ENCODE results near the gene HILPDA.

Gene HILPDA

GRCh38 chr7:128410451-128410753 lies 45.3 kb upstream of the HILPDA start:
- peaks cover 25% of the 10 kb centered on the region for H3F3A ChIP-seq (ENCODE audit: insufficient read depth, low read length)
- H3K9me2 ChIP-seq (replicated peaks; ENCODE audit: insufficient read depth, low read length) = no peaks in the 10 kb centered on the region
- H3K9ac ChIP-seq (ENCODE audit: low read length) = peak overlapping the region; percentile 37; the same call in 1 of the 2 replicates
- H3K27ac ChIP-seq (ENCODE audit: low read length) = no peak overlapping the region
- H3K4me1 ChIP-seq (ENCODE audit: low read length) = peaks cover 4% of the 10 kb centered on the region; the same call in 1 of the 2 replicates
- H3K27me3 ChIP-seq (replicated peaks; ENCODE audit: insufficient read depth, low read length) = peaks cover 38% of the 10 kb centered on the region
- H4K20me1 ChIP-seq (ENCODE audit: insufficient read depth, low read length) = no peaks in the 10 kb centered on the region
- H3K4me2 ChIP-seq (ENCODE audit: low read depth, low read length) = peak overlapping the region; percentile 97
- DNase-seq = peak; percentile 54
- TF ChIP-seq, protein P1, sequence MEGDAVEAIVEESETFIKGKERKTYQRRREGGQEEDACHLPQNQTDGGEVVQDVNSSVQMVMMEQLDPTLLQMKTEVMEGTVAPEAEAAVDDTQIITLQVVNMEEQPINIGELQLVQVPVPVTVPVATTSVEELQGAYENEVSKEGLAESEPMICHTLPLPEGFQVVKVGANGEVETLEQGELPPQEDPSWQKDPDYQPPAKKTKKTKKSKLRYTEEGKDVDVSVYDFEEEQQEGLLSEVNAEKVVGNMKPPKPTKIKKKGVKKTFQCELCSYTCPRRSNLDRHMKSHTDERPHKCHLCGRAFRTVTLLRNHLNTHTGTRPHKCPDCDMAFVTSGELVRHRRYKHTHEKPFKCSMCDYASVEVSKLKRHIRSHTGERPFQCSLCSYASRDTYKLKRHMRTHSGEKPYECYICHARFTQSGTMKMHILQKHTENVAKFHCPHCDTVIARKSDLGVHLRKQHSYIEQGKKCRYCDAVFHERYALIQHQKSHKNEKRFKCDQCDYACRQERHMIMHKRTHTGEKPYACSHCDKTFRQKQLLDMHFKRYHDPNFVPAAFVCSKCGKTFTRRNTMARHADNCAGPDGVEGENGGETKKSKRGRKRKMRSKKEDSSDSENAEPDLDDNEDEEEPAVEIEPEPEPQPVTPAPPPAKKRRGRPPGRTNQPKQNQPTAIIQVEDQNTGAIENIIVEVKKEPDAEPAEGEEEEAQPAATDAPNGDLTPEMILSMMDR (IDR thresholded peaks at IDR 0.05; ENCODE audit: low read length) = no peak
- TF ChIP-seq EZH2phosphoT487 (IDR thresholded peaks at IDR 0.05; ENCODE audit: low read length) (no peak), EZH2 (optimal IDR thresholded peaks at IDR 0.05; ENCODE audit: low read depth, low read length) (no peak)
- peak overlapping the region; percentile 96 for H3K4me3 ChIP-seq (ENCODE audit: low read length)
- H3K36me3 ChIP-seq (replicated peaks; ENCODE audit: insufficient read depth, low read length) = no peaks in the 10 kb centered on the region
- peak overlapping the region; percentile 99 for H2AFZ ChIP-seq (ENCODE audit: low read length)
- peaks cover 2% of the 10 kb centered on the region for H3K79me2 ChIP-seq (ENCODE audit: low read length)
- H3K9me3 ChIP-seq (replicated peaks; ENCODE audit: insufficient read depth, low read length) = no peaks in the 10 kb centered on the region

- Histone ChIP-seq H3K4me3 (ENCODE audit: low read length) (no peak overlapping the region), H3K4me2 (ENCODE audit: low read depth, low read length) (no peak overlapping the region), H2AFZ (ENCODE audit: low read length) (no peak overlapping the region), H3K9me2 (replicated peaks; ENCODE audit: insufficient read depth, low read length) (no peaks in the 10 kb centered on the region), H3K9ac (ENCODE audit: low read length) (no peak overlapping the region), H3K9me3 (replicated peaks; ENCODE audit: insufficient read depth, low read length) (no peaks in the 10 kb centered on the region), H3K4me1 (ENCODE audit: low read length) (no peaks in the 10 kb centered on the region), H4K20me1 (ENCODE audit: insufficient read depth, low read length) (no peaks in the 10 kb centered on the region), H3F3A (ENCODE audit: insufficient read depth, low read length) (peaks cover 4% of the 10 kb centered on the region), H3K36me3 (replicated peaks; ENCODE audit: insufficient read depth, low read length) (no peaks in the 10 kb centered on the region), H3K27ac (ENCODE audit: low read length) (no peak overlapping the region), H3K27me3 (replicated peaks; ENCODE audit: insufficient read depth, low read length) (peaks cover 17% of the 10 kb centered on the region), H3K79me2 (ENCODE audit: low read length) (no peaks in the 10 kb centered on the region)
- DNase-seq = no peak
- TF ChIP-seq EZH2 (optimal IDR thresholded peaks at IDR 0.05; ENCODE audit: low read depth, low read length) = no peak
These were observed 40.4 kb upstream of the HILPDA start for GRCh38 chr7:128415217-128415785.

DNA sequence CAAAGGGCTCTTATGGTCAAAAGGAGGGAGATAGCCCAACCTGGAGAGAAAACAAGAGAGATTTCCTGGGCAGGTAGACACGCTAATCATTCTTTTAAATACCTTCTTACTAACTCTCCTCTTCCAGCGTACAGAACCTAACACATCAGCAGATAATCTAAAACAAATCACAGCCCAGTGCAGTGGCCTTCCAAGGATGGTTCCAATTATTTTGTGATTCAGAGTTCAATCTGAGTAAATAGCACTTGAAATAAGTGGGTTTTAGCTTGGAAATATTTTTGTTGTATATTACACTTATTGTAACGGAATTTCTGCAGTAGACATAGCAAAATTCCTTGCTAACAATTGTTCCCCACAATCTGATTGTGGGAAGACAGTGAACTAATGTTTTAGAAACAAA lies 38.6 kb upstream of the HILPDA start:
- H3F3A ChIP-seq (ENCODE audit: insufficient read depth, low read length) = no peaks in the 10 kb centered on the region
- no peak overlapping the region for H2AFZ ChIP-seq (ENCODE audit: low read length)
- H3K36me3 ChIP-seq (replicated peaks; ENCODE audit: insufficient read depth, low read length) = no peaks in the 10 kb centered on the region
- H3K4me2 ChIP-seq (ENCODE audit: low read depth, low read length) = no peak overlapping the region
- no peak for TF ChIP-seq EZH2phosphoT487 (IDR thresholded peaks at IDR 0.05; ENCODE audit: low read length)
- no peak for TF ChIP-seq EZH2 (optimal IDR thresholded peaks at IDR 0.05; ENCODE audit: low read depth, low read length)
- TF ChIP-seq, protein P1 (IDR thresholded peaks at IDR 0.05; ENCODE audit: low read length) = no peak
- H3K79me2 ChIP-seq (ENCODE audit: low read length) = no peaks in the 10 kb centered on the region
- peaks cover 7% of the 10 kb centered on the region; the same call in 1 of the 2 replicates for H3K4me1 ChIP-seq (ENCODE audit: low read length)
- no peaks in the 10 kb centered on the region for H4K20me1 ChIP-seq (ENCODE audit: insufficient read depth, low read length)
- H3K9me2 ChIP-seq (replicated peaks; ENCODE audit: insufficient read depth, low read length) = no peaks in the 10 kb centered on the region
- no peak for DNase-seq
- no peak overlapping the region for H3K4me3 ChIP-seq (ENCODE audit: low read length)
- no peak overlapping the region for H3K9ac ChIP-seq (ENCODE audit: low read length)
- H3K27me3 ChIP-seq (replicated peaks; ENCODE audit: insufficient read depth, low read length) = peaks cover 14% of the 10 kb centered on the region
- H3K27ac ChIP-seq (ENCODE audit: low read length) = no peak overlapping the region
- H3K9me3 ChIP-seq (replicated peaks; ENCODE audit: insufficient read depth, low read length) = no peaks in the 10 kb centered on the region

DNA sequence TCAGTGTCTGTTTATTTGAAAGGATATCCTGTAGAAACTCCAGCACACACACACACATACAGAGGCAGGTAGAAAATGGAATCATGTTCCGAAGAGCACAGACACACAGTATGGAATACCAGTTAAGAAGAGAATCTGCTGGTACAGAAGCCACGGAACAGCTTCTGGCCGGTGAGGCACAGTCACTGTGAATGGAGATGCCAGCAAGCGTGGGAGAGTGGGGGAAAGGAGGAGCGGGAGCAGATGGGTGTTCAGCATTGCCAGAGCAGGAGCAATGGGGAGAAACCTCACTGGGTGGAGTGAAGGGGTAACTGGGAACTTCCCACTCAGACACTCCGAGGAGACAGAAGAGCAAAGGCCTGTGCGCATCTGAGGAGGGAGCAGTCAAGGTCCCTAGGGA lies 36.4 kb upstream of the HILPDA start:
- H3K79me2 ChIP-seq (ENCODE audit: low read length) = no peaks in the 10 kb centered on the region
- H3K27ac ChIP-seq (ENCODE audit: low read length) = no peak overlapping the region
- H3K9me2 ChIP-seq (replicated peaks; ENCODE audit: insufficient read depth, low read length) = no peaks in the 10 kb centered on the region
- no peaks in the 10 kb centered on the region for H3K27me3 ChIP-seq (replicated peaks; ENCODE audit: insufficient read depth, low read length)
- H3K9ac ChIP-seq (ENCODE audit: low read length) = no peak overlapping the region
- H3K4me1 ChIP-seq (ENCODE audit: low read length) = peaks cover 7% of the 10 kb centered on the region; the same call in 1 of the 2 replicates
- H3F3A ChIP-seq (ENCODE audit: insufficient read depth, low read length) = no peaks in the 10 kb centered on the region
- no peak overlapping the region for H2AFZ ChIP-seq (ENCODE audit: low read length)
- TF ChIP-seq EZH2 (optimal IDR thresholded peaks at IDR 0.05; ENCODE audit: low read depth, low read length) (no peak), EZH2phosphoT487 (IDR thresholded peaks at IDR 0.05; ENCODE audit: low read length) (no peak)
- TF ChIP-seq, protein P1 (IDR thresholded peaks at IDR 0.05; ENCODE audit: low read length) = no peak
- no peaks in the 10 kb centered on the region for H3K36me3 ChIP-seq (replicated peaks; ENCODE audit: insufficient read depth, low read length)
- no peaks in the 10 kb centered on the region for H3K9me3 ChIP-seq (replicated peaks; ENCODE audit: insufficient read depth, low read length)
- no peaks in the 10 kb centered on the region for H4K20me1 ChIP-seq (ENCODE audit: insufficient read depth, low read length)
- no peak overlapping the region for H3K4me3 ChIP-seq (ENCODE audit: low read length)
- DNase-seq = no peak
- no peak overlapping the region for H3K4me2 ChIP-seq (ENCODE audit: low read depth, low read length)

All from MM.1S (cell line).